ENCODE measurements around the gene PPP1R12B.
"Not testable (repeated sequence)": the region's sequence is repeated elsewhere in the genome, so short reads cannot be mapped to it uniquely, and the experiment has no call there.

The PPP1R12B gene

GRCh38 chr1:202531812-202532616 lies 183.5 kb downstream of the PPP1R12B start:
- DNase-seq (ENCODE audit: low read depth): not testable (repeated sequence)

GRCh38 chr1:202539166-202539574 lies 190.7 kb downstream of the PPP1R12B start:
- not testable (repeated sequence) for DNase-seq (ENCODE audit: low read depth)

- DNase-seq (ENCODE audit: low read depth): not testable (repeated sequence)
Measured at GRCh38 chr1:202539583-202539982, 191.1 kb downstream of the PPP1R12B start.

- no peak for DNase-seq (ENCODE audit: low read depth)
Measured at GRCh38 chr1:202540014-202540413, 191.5 kb downstream of the PPP1R12B start.

- no peak for DNase-seq (ENCODE audit: low read depth)
Measured at GRCh38 chr1:202540448-202540847, 191.9 kb downstream of the PPP1R12B start.

- not testable (repeated sequence) for DNase-seq (ENCODE audit: low read depth)
Measured at GRCh38 chr1:202540858-202541257, 192.4 kb downstream of the PPP1R12B start.

GRCh38 chr1:202542415-202542814 lies 193.9 kb downstream of the PPP1R12B start:
- DNase-seq (ENCODE audit: low read depth): not testable (repeated sequence)

GRCh38 chr1:202543537-202543936 lies 195.0 kb downstream of the PPP1R12B start:
- not testable (repeated sequence) for DNase-seq (ENCODE audit: low read depth)

- not testable (repeated sequence) for DNase-seq (ENCODE audit: low read depth)
Measured at GRCh38 chr1:202544766-202545449, 196.4 kb downstream of the PPP1R12B start.

GRCh38 chr1:202545647-202546303 lies 197.3 kb downstream of the PPP1R12B start:
- DNase-seq (ENCODE audit: low read depth): not testable (repeated sequence)

- DNase-seq (ENCODE audit: low read depth): not testable (repeated sequence)
Measured at GRCh38 chr1:202546377-202546776, 197.9 kb downstream of the PPP1R12B start.

- not testable (repeated sequence) for DNase-seq (ENCODE audit: low read depth)
Measured at GRCh38 chr1:202546796-202547195, 198.3 kb downstream of the PPP1R12B start.

- no peak for DNase-seq (ENCODE audit: low read depth)
Measured at GRCh38 chr1:202547215-202547614, 198.7 kb downstream of the PPP1R12B start.

GRCh38 chr1:202550088-202550487 lies 201.6 kb downstream of the PPP1R12B start:
- DNase-seq (ENCODE audit: low read depth): not testable (repeated sequence)

GRCh38 chr1:202551683-202552082 lies 203.2 kb downstream of the PPP1R12B start:
- DNase-seq (ENCODE audit: low read depth): no peak

- DNase-seq (ENCODE audit: low read depth): not testable (repeated sequence)
Measured at GRCh38 chr1:202552615-202553014, 204.1 kb downstream of the PPP1R12B start.

GRCh38 chr1:202553078-202553477 lies 204.6 kb downstream of the PPP1R12B start:
- not testable (repeated sequence) for DNase-seq (ENCODE audit: low read depth)

GRCh38 chr1:202553560-202554038 lies 205.1 kb downstream of the PPP1R12B start:
- no peak for DNase-seq (ENCODE audit: low read depth)

GRCh38 chr1:202554619-202555018 lies 206.1 kb downstream of the PPP1R12B start:
- DNase-seq (ENCODE audit: low read depth): not testable (repeated sequence)

GRCh38 chr1:202556037-202556436 lies 207.5 kb downstream of the PPP1R12B start:
- DNase-seq (ENCODE audit: low read depth): not testable (repeated sequence)

GRCh38 chr1:202557662-202558061 lies 209.2 kb downstream of the PPP1R12B start:
- not testable (repeated sequence) for DNase-seq (ENCODE audit: low read depth)

GRCh38 chr1:202561240-202561639 lies 212.7 kb downstream of the PPP1R12B start:
- DNase-seq (ENCODE audit: low read depth): no peak

All from activated T-cell treated with anti-CD3 and anti-CD28 coated beads for 1 hour (primary cell).